Right forelimb (tissue), 1 donor: ENCODE data around the gene SNRNP48.

Experiments
- DNase-seq: peaks from one replicate; pipeline ENCODE4 v3.0.0-alpha.2; 2018

Gene SNRNP48

DNA sequence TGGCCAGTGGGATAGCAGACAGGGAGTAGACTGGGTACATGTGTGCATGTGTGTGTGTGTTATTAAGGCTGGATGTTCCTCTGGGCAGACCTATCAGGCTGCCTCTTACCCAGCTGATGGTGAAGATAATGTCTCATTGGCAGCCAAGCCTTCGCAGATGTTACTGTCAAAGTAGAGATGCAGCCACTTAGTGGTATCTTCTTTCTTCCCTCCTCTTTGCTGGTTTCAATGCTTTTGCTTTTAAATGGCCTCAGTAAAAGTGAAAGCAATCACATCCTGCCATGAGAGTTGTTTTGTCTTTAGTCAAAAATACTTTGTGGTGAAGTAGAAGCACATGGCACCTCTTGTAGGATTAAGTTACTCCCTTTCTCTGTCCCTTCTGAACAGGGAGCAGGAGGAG lies 57.5 kb downstream of the SNRNP48 start:
- DNase-seq: no peak

DNA sequence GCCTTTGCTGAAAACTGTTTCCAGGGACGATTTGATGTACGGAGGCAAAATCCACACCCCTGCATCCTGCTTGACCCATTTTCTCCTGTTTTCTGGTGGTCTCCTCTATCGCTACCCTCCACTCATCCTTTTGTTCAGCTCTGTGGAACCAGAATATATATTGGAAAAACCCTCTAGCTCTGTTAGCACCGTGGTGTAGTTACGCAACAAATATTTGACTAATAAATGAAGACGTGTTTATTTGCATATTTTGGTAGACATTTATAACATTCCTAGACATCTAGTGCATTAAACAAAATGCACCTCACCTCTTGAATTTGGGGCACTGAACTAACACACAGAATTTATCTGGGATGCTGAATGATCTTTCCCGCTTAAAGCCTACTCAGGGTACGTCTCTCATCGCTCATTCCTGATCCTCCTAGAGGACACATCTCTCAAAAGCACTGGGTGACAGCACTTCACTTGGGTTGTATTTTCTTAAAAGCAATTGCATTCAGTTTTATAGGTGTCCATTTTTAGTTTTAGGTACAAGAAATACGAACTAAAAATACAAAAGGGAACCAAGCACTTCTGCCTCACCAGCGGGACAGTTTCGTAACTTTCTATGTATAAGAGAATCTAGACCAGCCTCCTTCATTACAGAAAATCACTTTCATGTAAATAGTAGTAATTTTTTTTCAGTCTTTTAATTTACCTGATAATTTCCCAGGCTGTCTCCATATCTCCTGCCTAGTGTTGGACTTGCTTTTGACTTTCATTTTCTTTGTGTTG lies 59.2 kb downstream of the SNRNP48 start:
- no peak for DNase-seq

DNA sequence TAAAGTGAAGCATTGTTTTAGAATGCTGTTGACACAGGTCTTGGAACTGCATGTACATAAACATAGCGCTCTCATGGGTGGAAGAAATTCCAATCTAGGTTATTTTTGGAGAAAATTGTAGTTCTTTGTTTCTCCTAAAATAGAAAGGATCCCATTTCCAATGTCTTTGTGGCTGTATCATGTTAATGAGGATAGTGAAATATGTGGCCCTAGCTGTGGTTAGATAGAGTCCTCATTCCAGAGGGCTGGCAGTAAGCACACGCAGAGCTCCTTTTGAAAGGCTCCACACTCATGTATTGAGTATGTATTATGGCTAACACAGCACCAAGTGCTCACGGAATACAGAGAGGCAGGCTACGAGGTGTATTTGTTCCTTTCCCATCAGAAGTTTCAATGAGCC lies 60.9 kb downstream of the SNRNP48 start:
- DNase-seq: no peak

DNA sequence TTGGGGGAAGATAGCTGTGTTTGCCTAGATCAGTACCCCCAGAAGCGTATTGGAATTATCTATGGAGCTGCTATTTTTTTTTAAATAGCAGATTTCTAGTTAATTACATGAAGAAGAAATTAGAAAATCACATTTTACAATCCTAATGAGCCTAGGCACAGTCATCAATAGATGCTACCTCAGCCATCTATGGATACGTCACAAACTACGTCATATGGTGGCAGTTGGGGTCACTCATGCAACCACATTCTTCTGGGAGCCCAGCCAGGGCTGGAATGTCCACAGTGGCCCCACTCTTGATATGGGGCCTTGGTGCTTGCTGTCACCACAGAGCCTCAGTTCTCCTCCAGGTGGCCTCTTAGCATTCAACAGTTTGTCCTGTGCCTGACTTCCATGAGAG lies 63.0 kb downstream of the SNRNP48 start:
- DNase-seq: no peak

- DNase-seq: no peak
Observed at GRCh38 chr6:7656355-7656754, 66.4 kb downstream of the SNRNP48 start.

- DNase-seq: no peak
Observed at GRCh38 chr6:7658543-7658942, 68.5 kb downstream of the SNRNP48 start.

GRCh38 chr6:7661364-7661763 lies 71.4 kb downstream of the SNRNP48 start:
- no peak for DNase-seq
